ENCODE measurements around the gene IDH3G. TPM values are rescaled to one million over a fixed set of nuclear protein-coding genes. Genes with fewer than 3 reads are reported as not detected.

IDH3G gene
- total and polyA plus RNA-seq, 2 donors (not counting 3 experiments of a cell fraction or from before 2014, with no cell fraction given): 57.7 to 116 TPM

DNA sequence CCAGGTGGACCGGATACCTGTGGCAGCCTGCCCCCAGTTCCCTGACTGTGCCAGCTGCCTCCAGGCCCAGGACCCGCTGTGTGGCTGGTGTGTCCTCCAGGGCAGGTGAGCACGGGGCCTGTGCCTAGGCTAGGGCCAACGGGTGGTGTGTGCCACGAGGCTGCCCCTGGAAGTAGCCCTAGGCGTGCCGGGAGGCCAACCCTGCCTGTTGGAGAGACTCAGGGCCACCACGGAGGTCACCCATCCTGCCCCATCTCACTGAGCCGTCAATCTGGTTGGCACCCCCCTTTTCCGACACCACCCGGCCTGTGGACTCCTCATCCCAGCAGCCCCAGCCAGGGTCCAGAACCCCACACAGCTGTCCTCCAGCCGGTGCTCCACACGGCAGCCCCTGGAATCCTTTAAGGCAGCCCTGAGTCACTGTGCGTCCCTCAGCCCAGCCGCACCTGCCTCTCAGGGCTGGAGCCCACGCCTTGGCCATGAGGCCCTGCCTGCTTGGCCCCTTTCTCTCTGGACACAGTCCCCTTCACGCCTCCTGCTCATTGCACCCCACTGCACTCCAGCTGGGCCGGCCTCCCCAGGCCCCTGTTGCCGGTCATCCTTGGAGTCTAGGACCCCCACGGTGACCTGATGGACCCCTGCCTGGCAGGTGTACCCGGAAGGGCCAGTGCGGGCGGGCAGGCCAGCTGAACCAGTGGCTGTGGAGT lies 24.9 kb downstream of the IDH3G start:
- CTCF ChIA-PET: no interaction called here
- H3K27me3 ChIP-seq (ENCODE audit: control insufficient read depth in 2 of 2, insufficient read depth in 2 of 2, low read length in 2 of 2): no peaks in the 10 kb centered on the region
- FAIRE-seq: no peak
- no peak overlapping the region for H3K4me3 ChIP-seq (replicated peaks in 1 of 3; ENCODE audit: insufficient read depth in 1 of 3, low read depth in 1 of 3, low read length in 3 of 3)
- POLR2A ChIA-PET: no interaction called here
- TF ChIP-seq POLR2A (IDR thresholded peaks at IDR 0.05; ENCODE audit: low read depth, low read length): no peak
- H3K27ac ChIP-seq (ENCODE audit: insufficient read depth, low read depth, low read length): no peak overlapping the region
- H3K36me3 ChIP-seq (ENCODE audit: control insufficient read depth in 2 of 2, extremely low read depth in 1 of 2, insufficient read depth in 2 of 2, low read length in 2 of 2): peaks cover 0 to 17% of the 10 kb centered on the region in 2 experiments
- no TSS peak for BruUV-seq (replicated peaks)
- intact Hi-C loops (cut with micrococcal nuclease) (loop anchor here (10.0 kb wide), 1 partner anchor 275 kb away; no protein-coding TSS in a partner anchor), dilution Hi-C loops (cut with MboI; ENCODE audit: extremely low pct_ligation_motif_present, low sequenced_read_pairs) (no loop called here)
- peaks cover 19% of the 10 kb centered on the region for H3K4me1 ChIP-seq (ENCODE audit: control insufficient read depth, extremely low read depth, insufficient read depth, low read length)
- no peaks in the 10 kb centered on the region for H4K20me1 ChIP-seq (replicated peaks; ENCODE audit: control insufficient read depth, extremely low read depth, insufficient read depth, low read length)
- no peaks in the 10 kb centered on the region for H3K9me3 ChIP-seq (replicated peaks; ENCODE audit: control insufficient read depth, insufficient read depth, low read length)
- no peaks in the 10 kb centered on the region for H3K79me2 ChIP-seq (ENCODE audit: control insufficient read depth, insufficient read depth, low read length)
- H3K4me2 ChIP-seq (ENCODE audit: insufficient read depth, low read length): no peak overlapping the region
- DNase-seq (ENCODE audit: low read depth, low spot score): no peak
- H3K9ac ChIP-seq (replicated peaks; ENCODE audit: extremely low read depth, insufficient read depth, low read length): no peak overlapping the region
- no peaks in the 10 kb centered on the region for H3K9me1 ChIP-seq (replicated peaks; ENCODE audit: control insufficient read depth, extremely low read depth, insufficient read depth, low read length)
- no peak overlapping the region for H2AFZ ChIP-seq (ENCODE audit: low read depth, low read length)

DNA sequence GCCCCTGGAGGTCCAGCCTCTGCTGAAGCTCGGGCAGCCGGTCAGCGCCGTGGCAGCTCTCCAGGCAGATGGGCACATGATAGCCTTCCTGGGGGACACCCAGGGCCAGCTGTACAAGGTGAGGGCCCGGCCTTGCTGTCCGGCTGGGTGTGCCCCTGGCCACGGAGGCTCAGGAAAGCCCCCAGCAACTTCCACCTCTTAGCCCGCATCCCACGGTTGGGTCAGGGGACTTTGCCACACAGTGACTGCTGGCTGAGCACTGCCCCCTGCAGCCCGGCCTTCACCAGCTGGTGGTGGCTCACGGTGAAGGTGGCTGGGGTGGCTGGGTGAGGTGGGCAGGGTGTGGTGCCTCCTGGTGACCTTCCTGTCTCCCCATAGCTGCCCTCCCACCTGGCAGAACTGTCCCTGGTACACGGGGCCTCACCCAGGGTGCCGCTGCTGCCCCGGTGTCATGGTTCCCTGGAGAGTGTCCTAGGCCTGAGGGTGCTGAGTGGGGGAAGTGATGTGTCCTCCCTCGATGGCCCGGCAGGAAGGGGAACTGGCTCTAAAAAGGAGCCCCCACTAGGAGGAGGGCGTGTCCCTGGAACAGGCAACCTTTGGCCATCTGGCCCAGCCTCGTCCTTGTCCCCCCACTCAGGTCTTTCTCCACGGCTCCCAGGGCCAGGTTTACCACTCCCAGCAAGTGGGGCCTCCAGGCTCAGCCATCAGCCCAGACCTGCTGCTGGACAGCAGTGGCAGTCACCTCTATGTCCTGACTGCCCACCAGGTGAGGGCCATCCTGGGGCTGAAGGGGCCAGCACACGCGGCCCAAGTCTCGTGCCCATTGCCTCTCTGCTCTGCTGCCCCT lies 25.6 kb downstream of the IDH3G start:
- BruUV-seq (replicated peaks): no TSS peak
- dilution Hi-C loops (cut with MboI; ENCODE audit: extremely low pct_ligation_motif_present, low sequenced_read_pairs): no loop called here
- no peak overlapping the region for H3K4me3 ChIP-seq (replicated peaks in 1 of 3; ENCODE audit: insufficient read depth in 1 of 3, low read depth in 1 of 3, low read length in 3 of 3)
- no peak for TF ChIP-seq EZH2 (IDR thresholded peaks at IDR 0.05; ENCODE audit: borderline replicate concordance, low read depth, low read length, severe bottlenecking)
- TF ChIP-seq POLR2AphosphoS5 (IDR thresholded peaks at IDR 0.05; ENCODE audit: insufficient read depth, low read depth, low read length): no peak
- TF ChIP-seq MYC (IDR thresholded peaks at IDR 0.05; ENCODE audit: low read depth, low read length): no peak
- no peak for TF ChIP-seq GATA2 (IDR thresholded peaks at IDR 0.05; ENCODE audit: insufficient read depth, insufficient read length, low read depth, low read length)
- TF ChIP-seq CTCF (IDR thresholded peaks at IDR 0.05; ENCODE audit: extremely low read depth in 1 of 2, insufficient read depth in 1 of 2, low read depth in 1 of 2, low read length in 2 of 2): no peak
- no peak for TF ChIP-seq POLR2A (IDR thresholded peaks at IDR 0.05; ENCODE audit: low read depth, low read length)
- TF ChIP-seq, protein P1, sequence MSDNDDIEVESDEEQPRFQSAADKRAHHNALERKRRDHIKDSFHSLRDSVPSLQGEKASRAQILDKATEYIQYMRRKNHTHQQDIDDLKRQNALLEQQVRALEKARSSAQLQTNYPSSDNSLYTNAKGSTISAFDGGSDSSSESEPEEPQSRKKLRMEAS (IDR thresholded peaks at IDR 0.05; ENCODE audit: insufficient read depth, insufficient read length): no peak
- no peak for TF ChIP-seq JUN (IDR thresholded peaks at IDR 0.05; ENCODE audit: borderline replicate concordance, insufficient read depth, insufficient read length, low read depth)
- H4K20me1 ChIP-seq (replicated peaks; ENCODE audit: control insufficient read depth, extremely low read depth, insufficient read depth, low read length): no peaks in the 10 kb centered on the region
- POLR2A ChIA-PET: no interaction called here
- intact Hi-C loops (cut with micrococcal nuclease): loop anchor here (10.0 kb wide), 1 partner anchor 276 kb away; no protein-coding TSS in a partner anchor
- H3K9me3 ChIP-seq (replicated peaks; ENCODE audit: control insufficient read depth, insufficient read depth, low read length): no peaks in the 10 kb centered on the region
- H3K79me2 ChIP-seq (ENCODE audit: control insufficient read depth, insufficient read depth, low read length): no peaks in the 10 kb centered on the region
- no peak overlapping the region for H3K4me2 ChIP-seq (ENCODE audit: insufficient read depth, low read length)
- no peak overlapping the region for H2AFZ ChIP-seq (ENCODE audit: low read depth, low read length)
- H3K36me3 ChIP-seq (ENCODE audit: control insufficient read depth in 2 of 2, extremely low read depth in 1 of 2, insufficient read depth in 2 of 2, low read length in 2 of 2): peaks cover 0 to 17% of the 10 kb centered on the region in 2 experiments
- H3K4me1 ChIP-seq (ENCODE audit: control insufficient read depth, extremely low read depth, insufficient read depth, low read length): peaks cover 20% of the 10 kb centered on the region
- DNase-seq (ENCODE audit: low read depth, low spot score): no peak
- no peaks in the 10 kb centered on the region for H3K9me1 ChIP-seq (replicated peaks; ENCODE audit: control insufficient read depth, extremely low read depth, insufficient read depth, low read length)
- H3K9ac ChIP-seq (replicated peaks; ENCODE audit: extremely low read depth, insufficient read depth, low read length): no peak overlapping the region
- H3K27ac ChIP-seq (ENCODE audit: insufficient read depth, low read depth, low read length): no peak overlapping the region
- no peak for FAIRE-seq
- H3K27me3 ChIP-seq (ENCODE audit: control insufficient read depth in 2 of 2, insufficient read depth in 2 of 2, low read length in 2 of 2): no peaks in the 10 kb centered on the region
- CTCF ChIA-PET: interaction anchor here (1.3 kb wide), 1 partner anchor 11 kb away, joined by 3 read pairs; no protein-coding TSS in a partner anchor

Data from endothelial cell of umbilical vein (primary cell).